Measurements from ENCODE around the gene BRINP1. TPM values are rescaled to one million over a fixed set of nuclear protein-coding genes. Genes with fewer than 3 reads are reported as not detected.

The BRINP1 gene
- total RNA-seq, 5 donors from 2014 or later (not counting 1 experiment from before 2014, with no cell fraction given) = not detected

DNA sequence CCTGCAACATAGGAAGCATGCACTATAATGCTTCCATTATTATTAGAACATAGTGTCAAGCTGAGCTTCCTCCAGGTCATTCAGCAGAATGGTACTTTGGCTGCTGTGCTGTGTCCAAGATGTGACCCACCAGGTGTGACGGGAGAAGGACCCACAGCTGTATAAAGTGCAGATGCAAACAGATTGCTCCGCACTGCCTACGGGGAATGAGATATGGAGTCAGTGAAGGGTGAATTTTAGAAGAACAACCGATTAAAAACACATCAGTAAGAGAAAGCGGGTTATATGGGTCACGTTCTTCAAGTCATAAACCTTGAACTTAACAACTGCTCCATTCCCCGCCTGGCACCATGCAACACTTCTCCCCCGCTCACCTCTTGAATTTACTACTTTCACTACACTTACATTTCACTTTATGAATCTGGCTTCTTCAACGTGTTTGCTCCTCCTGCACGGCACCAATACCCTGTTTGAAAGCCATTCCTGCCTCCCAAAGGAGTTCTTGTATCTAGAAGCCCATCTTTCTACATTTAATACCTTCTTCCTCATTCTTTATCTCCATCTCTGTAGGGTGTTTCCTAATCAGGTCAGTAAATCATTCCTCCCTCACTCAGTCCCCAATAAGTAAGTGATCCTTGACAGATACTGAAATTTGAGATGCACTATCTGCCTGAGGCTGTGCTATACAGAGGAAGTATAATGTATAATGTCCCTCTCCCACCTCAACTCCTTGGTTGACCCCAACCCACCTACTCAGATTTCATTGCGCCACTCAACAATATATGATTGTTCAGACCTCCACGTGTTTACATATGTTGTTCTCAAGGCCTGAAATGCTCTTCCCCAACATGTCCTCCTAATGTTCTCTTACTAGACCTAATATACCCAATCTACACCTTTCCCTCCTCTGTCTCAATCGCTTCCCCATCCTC is 25.9 kb downstream of the BRINP1 start:
- Mint-ChIP-seq H3K27ac (no peak overlapping the region), H3K36me3 (no peaks in the 10 kb centered on the region), H3K9me3 (peaks cover 0 to 18% (median 4%) of the 10 kb centered on the region in 3 donors), H3K4me3 (no peak overlapping the region), H3K27me3 (no peaks in the 10 kb centered on the region), H3K4me1 (no peaks in the 10 kb centered on the region)
- H3K4me1 ChIP-seq (ENCODE audit: control insufficient read depth in 1 of 2, extremely low read depth in 1 of 2, insufficient read depth in 2 of 2, low read length in 2 of 2) = no peaks in the 10 kb centered on the region
- DNase-seq (no peak), ATAC-seq (replicated peaks in 1 of 4) (no peak)
- no peaks in the 10 kb centered on the region for H3K9me3 ChIP-seq
- H3K36me3 ChIP-seq (ENCODE audit: control insufficient read depth in 2 of 2, extremely low read depth in 1 of 2, insufficient read depth in 1 of 2, low read length in 1 of 2) = no peaks in the 10 kb centered on the region
- WGBS (ENCODE audit: insufficient coverage) = 77% methylated on average over 10 of the region's 13 CpGs
- ChIA-PET CTCF (no interaction called here), POLR2A (no interaction called here)
- H3K4me3 ChIP-seq (ENCODE audit: control insufficient read depth in 1 of 2, extremely low read depth in 1 of 2, low read length in 1 of 2) = no peak overlapping the region
- H3K27ac ChIP-seq (ENCODE audit: low read length) = no peak overlapping the region
- no peaks in the 10 kb centered on the region for H3K27me3 ChIP-seq (replicated peaks in 1 of 2; ENCODE audit: control insufficient read depth in 2 of 2, extremely low read depth in 1 of 2, insufficient read depth in 2 of 2, low read length in 1 of 2)

DNA sequence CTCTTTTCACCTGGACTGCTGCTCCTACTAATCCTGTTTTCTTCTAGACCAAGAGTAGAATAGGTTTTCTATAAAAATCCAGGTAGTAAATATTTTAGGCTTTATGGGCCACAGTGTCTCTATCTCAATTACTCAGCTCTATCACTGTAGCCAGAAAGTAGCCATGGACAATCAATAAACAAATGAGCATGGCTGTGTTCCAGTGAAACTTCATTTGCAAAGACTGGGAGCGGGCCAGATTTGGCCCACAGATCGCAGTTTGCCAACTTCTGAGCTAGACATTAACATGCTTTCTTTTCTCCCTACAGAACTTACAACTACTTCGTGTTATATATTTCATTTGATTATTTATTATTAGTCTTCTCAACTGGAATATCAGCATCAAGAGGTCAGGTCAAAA is 30.2 kb downstream of the BRINP1 start:
- Mint-ChIP-seq H3K36me3 (no peaks in the 10 kb centered on the region), H3K4me3 (no peak overlapping the region), H3K4me1 (no peaks in the 10 kb centered on the region), H3K27me3 (no peaks in the 10 kb centered on the region), H3K9me3 (peaks cover 0 to 8% (median 7%) of the 10 kb centered on the region in 3 donors), H3K27ac (no peak overlapping the region)
- Histone ChIP-seq H3K27ac (ENCODE audit: low read length) (no peak overlapping the region), H3K36me3 (ENCODE audit: control insufficient read depth in 2 of 2, extremely low read depth in 1 of 2, insufficient read depth in 1 of 2, low read length in 1 of 2) (no peaks in the 10 kb centered on the region), H3K27me3 (replicated peaks in 1 of 2; ENCODE audit: control insufficient read depth in 2 of 2, extremely low read depth in 1 of 2, insufficient read depth in 2 of 2, low read length in 1 of 2) (no peaks in the 10 kb centered on the region), H3K4me3 (ENCODE audit: control insufficient read depth in 1 of 2, extremely low read depth in 1 of 2, low read length in 1 of 2) (no peak overlapping the region), H3K9me3 (no peaks in the 10 kb centered on the region), H3K4me1 (ENCODE audit: control insufficient read depth in 1 of 2, extremely low read depth in 1 of 2, insufficient read depth in 2 of 2, low read length in 2 of 2) (no peaks in the 10 kb centered on the region)
- 83% methylated on average over 1 of the region's 3 CpGs for WGBS (ENCODE audit: insufficient coverage)
- DNase-seq = no peak
- ChIA-PET CTCF (no interaction called here), POLR2A (no interaction called here)
- no peak for ATAC-seq (replicated peaks in 1 of 4)

DNA sequence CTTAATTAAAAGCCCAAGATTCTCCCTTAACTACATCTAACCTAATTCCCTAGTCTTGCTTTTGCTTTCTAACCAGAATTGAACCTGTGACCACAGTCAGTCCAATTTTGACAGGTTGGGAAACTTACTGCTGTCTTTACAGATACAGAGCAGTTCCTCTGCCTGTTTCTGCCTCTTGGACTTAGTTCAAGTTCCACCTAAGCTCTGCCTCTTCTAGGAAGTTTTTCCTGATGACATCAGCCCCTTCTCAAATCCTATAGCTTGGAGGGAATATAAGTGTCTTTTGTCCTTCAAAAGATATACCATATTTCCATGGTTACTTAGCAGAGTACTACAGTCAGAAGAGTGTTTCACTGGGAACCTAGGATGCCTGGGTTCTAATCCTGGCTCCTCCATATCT is 31.7 kb downstream of the BRINP1 start:
- H3K27me3 Mint-ChIP-seq = no peaks in the 10 kb centered on the region
- DNase-seq = no peak
- CTCF ChIA-PET = no interaction called here
- no peaks in the 10 kb centered on the region for H3K36me3 Mint-ChIP-seq
- H3K4me1 Mint-ChIP-seq = no peaks in the 10 kb centered on the region
- H3K27ac Mint-ChIP-seq = no peak overlapping the region
- H3K27ac ChIP-seq (ENCODE audit: low read length) = no peak overlapping the region
- H3K27me3 ChIP-seq (replicated peaks in 1 of 2; ENCODE audit: control insufficient read depth in 2 of 2, extremely low read depth in 1 of 2, insufficient read depth in 2 of 2, low read length in 1 of 2) = no peaks in the 10 kb centered on the region
- no peaks in the 10 kb centered on the region for H3K9me3 ChIP-seq
- H3K4me3 ChIP-seq (ENCODE audit: control insufficient read depth in 1 of 2, extremely low read depth in 1 of 2, low read length in 1 of 2) = no peak overlapping the region
- H3K4me1 ChIP-seq (ENCODE audit: control insufficient read depth in 1 of 2, extremely low read depth in 1 of 2, insufficient read depth in 2 of 2, low read length in 2 of 2) = no peaks in the 10 kb centered on the region
- no peak overlapping the region for H3K4me3 Mint-ChIP-seq
- H3K36me3 ChIP-seq (ENCODE audit: control insufficient read depth in 2 of 2, extremely low read depth in 1 of 2, insufficient read depth in 1 of 2, low read length in 1 of 2) = no peaks in the 10 kb centered on the region
- POLR2A ChIA-PET = no interaction called here
- ATAC-seq (replicated peaks in 1 of 4) = no peak
- peaks cover 0 to 7% (median 3%) of the 10 kb centered on the region in 3 donors for H3K9me3 Mint-ChIP-seq

DNA sequence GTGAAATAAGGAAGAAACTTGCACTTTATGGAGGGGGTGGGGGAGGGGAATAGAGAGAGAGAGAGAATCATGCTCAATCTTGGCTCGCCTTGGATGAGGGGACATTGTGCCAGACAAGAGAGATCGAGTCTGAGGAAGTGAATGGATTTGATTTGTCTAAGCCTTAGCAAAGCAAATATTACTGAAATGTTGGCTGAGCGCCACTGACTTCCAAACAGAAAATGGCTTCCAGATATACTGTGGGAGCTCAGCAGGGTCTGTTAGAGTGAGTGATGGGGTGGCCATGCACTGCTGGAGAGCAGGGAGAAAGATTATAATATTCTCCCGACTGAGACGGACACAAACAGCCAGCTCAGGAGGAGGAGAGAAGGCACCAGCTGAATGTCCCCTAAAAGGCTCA is 34.5 kb downstream of the BRINP1 start:
- H3K4me1 Mint-ChIP-seq = no peaks in the 10 kb centered on the region
- peaks cover 5 to 7% (median 6%) of the 10 kb centered on the region in 3 donors for H3K9me3 Mint-ChIP-seq
- Histone ChIP-seq H3K4me3 (ENCODE audit: control insufficient read depth in 1 of 2, extremely low read depth in 1 of 2, low read length in 1 of 2) (no peak overlapping the region), H3K27me3 (replicated peaks in 1 of 2; ENCODE audit: control insufficient read depth in 2 of 2, extremely low read depth in 1 of 2, insufficient read depth in 2 of 2, low read length in 1 of 2) (no peaks in the 10 kb centered on the region), H3K27ac (ENCODE audit: low read length) (no peak overlapping the region), H3K9me3 (no peaks in the 10 kb centered on the region), H3K4me1 (ENCODE audit: control insufficient read depth in 1 of 2, extremely low read depth in 1 of 2, insufficient read depth in 2 of 2, low read length in 2 of 2) (no peaks in the 10 kb centered on the region), H3K36me3 (ENCODE audit: control insufficient read depth in 2 of 2, extremely low read depth in 1 of 2, insufficient read depth in 1 of 2, low read length in 1 of 2) (no peaks in the 10 kb centered on the region)
- no peaks in the 10 kb centered on the region for H3K27me3 Mint-ChIP-seq
- ChIA-PET CTCF (no interaction called here), POLR2A (no interaction called here)
- WGBS (ENCODE audit: insufficient coverage) = 77% methylated on average over 4 of the region's 5 CpGs
- ATAC-seq (replicated peaks in 1 of 4) = no peak
- no peak overlapping the region for H3K27ac Mint-ChIP-seq
- no peak for DNase-seq
- H3K4me3 Mint-ChIP-seq = no peak overlapping the region
- H3K36me3 Mint-ChIP-seq = no peaks in the 10 kb centered on the region

DNA sequence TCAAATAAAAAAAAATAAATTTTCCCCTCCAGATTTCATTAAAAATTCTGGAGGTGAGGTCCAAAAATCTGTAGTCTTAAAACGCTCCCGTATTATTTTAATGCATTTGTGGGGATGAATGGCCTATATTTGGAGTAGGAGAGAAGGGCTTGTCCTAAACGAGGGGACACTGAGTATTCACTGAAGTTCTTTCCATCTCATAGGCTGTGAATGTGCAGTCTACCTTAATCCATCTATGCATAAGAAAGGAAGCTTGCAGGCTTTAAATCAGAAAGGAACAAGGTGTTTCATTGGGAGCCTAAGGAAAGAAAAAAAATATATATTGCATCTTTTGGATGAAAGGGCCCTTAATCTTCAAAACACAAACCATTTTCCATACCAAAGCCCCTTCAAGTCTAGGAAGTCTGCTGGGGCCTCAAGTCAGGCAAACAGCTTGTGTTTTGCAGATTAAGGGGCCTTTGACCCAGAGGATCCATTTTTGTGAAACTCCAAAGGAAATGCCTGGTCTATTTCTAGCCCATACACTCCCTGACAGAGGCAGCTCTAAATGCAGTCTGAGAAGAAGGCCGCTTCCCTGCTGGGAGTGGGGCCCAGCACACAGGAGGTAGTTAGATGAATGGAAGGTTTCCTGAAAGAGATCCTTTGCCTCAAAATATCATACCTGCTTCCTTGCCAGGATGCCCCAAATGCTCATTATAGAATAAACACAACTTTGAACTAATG is 35.6 kb downstream of the BRINP1 start:
- ATAC-seq (replicated peaks in 1 of 4) (no peak), DNase-seq (no peak)
- Mint-ChIP-seq H3K4me3 (no peak overlapping the region), H3K36me3 (no peaks in the 10 kb centered on the region), H3K9me3 (peaks cover 7 to 13% (median 8%) of the 10 kb centered on the region in 3 donors), H3K27ac (no peak overlapping the region), H3K4me1 (no peaks in the 10 kb centered on the region), H3K27me3 (no peaks in the 10 kb centered on the region)
- Histone ChIP-seq H3K4me1 (ENCODE audit: control insufficient read depth in 1 of 2, extremely low read depth in 1 of 2, insufficient read depth in 2 of 2, low read length in 2 of 2) (no peaks in the 10 kb centered on the region), H3K9me3 (no peaks in the 10 kb centered on the region), H3K27me3 (replicated peaks in 1 of 2; ENCODE audit: control insufficient read depth in 2 of 2, extremely low read depth in 1 of 2, insufficient read depth in 2 of 2, low read length in 1 of 2) (no peaks in the 10 kb centered on the region), H3K36me3 (ENCODE audit: control insufficient read depth in 2 of 2, extremely low read depth in 1 of 2, insufficient read depth in 1 of 2, low read length in 1 of 2) (no peaks in the 10 kb centered on the region), H3K4me3 (ENCODE audit: control insufficient read depth in 1 of 2, extremely low read depth in 1 of 2, low read length in 1 of 2) (no peak overlapping the region), H3K27ac (ENCODE audit: low read length) (no peak overlapping the region)
- POLR2A ChIA-PET = no interaction called here
- CTCF ChIA-PET = no interaction called here
- WGBS (ENCODE audit: insufficient coverage) = no CpG with 5 or more reads among the region's 4 CpGs

DNA sequence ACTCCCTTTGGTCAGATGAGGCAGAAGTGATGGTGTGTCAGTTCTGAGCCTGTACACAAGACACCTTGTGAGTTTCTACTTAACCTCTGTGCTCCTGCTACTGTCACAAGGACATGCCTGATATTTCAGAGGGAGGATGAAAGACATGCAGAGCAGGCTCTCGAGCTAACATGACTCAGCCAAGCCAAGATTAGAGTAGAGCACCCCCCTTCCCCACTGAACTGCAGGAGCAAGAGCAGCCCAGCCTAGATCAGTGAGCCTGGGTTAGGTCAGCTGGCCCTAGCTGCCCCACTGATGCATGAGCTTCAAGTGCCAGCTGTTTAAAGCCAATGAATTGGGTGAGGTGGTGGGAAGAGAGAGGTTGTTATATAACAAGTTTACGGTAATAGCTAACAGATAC is 36.7 kb downstream of the BRINP1 start:
- Mint-ChIP-seq H3K27ac (no peak overlapping the region), H3K4me3 (no peak overlapping the region), H3K9me3 (peaks cover 12 to 24% (median 13%) of the 10 kb centered on the region in 3 donors), H3K27me3 (no peaks in the 10 kb centered on the region), H3K36me3 (no peaks in the 10 kb centered on the region), H3K4me1 (no peaks in the 10 kb centered on the region)
- DNase-seq (no peak), ATAC-seq (replicated peaks in 1 of 4) (no peak)
- 20% methylated on average over 1 of the region's 2 CpGs for WGBS (ENCODE audit: insufficient coverage)
- H3K27me3 ChIP-seq (replicated peaks in 1 of 2; ENCODE audit: control insufficient read depth in 2 of 2, extremely low read depth in 1 of 2, insufficient read depth in 2 of 2, low read length in 1 of 2) = no peaks in the 10 kb centered on the region
- H3K4me3 ChIP-seq (ENCODE audit: control insufficient read depth in 1 of 2, extremely low read depth in 1 of 2, low read length in 1 of 2) = no peak overlapping the region
- no peak overlapping the region for H3K27ac ChIP-seq (ENCODE audit: low read length)
- H3K4me1 ChIP-seq (ENCODE audit: control insufficient read depth in 1 of 2, extremely low read depth in 1 of 2, insufficient read depth in 2 of 2, low read length in 2 of 2) = no peaks in the 10 kb centered on the region
- H3K36me3 ChIP-seq (ENCODE audit: control insufficient read depth in 2 of 2, extremely low read depth in 1 of 2, insufficient read depth in 1 of 2, low read length in 1 of 2) = no peaks in the 10 kb centered on the region
- CTCF ChIA-PET = no interaction called here
- no peaks in the 10 kb centered on the region for H3K9me3 ChIP-seq
- POLR2A ChIA-PET = no interaction called here

Data from T-cell (primary cell).